PC-9 (cell line): ENCODE data around the gene RFLNA. TPM values are rescaled to one million over a fixed set of nuclear protein-coding genes. Genes with fewer than 3 reads are reported as not detected.

Source experiments
- BruUV-seq: library from RNA; stranded (reverse); fragments of 400-500 nt; replicated peaks from 2 replicates; lab custom pipeline; 2021; lab: Mats Ljungman, UMichigan
- CTCF ChIA-PET: fragments of 300-600 bp; sonication (Branson Sonifier 250); formaldehyde crosslinking; loops from one replicate; lab custom pipeline; 2022; ENCODE audit warnings: antibody characterized with exemption; lab: Charles Lee
- POLR2A ChIA-PET: fragments of 300-600 bp; sonication (Branson Sonifier 250); formaldehyde crosslinking; loops from one replicate; lab custom pipeline; 2022; ENCODE audit warnings: antibody characterized with exemption; ENCODE audit not compliant: unreplicated experiment; lab: Charles Lee
- DNase-seq, 2 experiments: peaks; one replicate each; pipeline versions ENCODE4 v3.0.0 to v3.0.0-alpha.2; 2015 to 2022; ENCODE audit warnings: mixed read lengths in 1 of 2
- H2AFZ ChIP-seq: fragments of 200-600 bp; sonication (generic); 2 replicates; pipeline ENCODE4 v1.8.1; 2017; ENCODE audit warnings: antibody characterized with exemption
- H3F3A ChIP-seq: fragments of 200-600 bp; sonication (generic); 2 replicates; pipeline ENCODE4 v1.8.1; 2017; ENCODE audit warnings: antibody characterized with exemption, mild to moderate bottlenecking, low read depth; ENCODE audit not compliant: insufficient read depth
- H3K27ac ChIP-seq: fragments of 200-600 bp; sonication (generic); 2 replicates; pipeline ENCODE4 v1.6.1; 2016; ENCODE audit warnings: mixed run types
- H3K27me3 ChIP-seq: fragments of 200-600 bp; sonication (generic); 2 replicates; pipeline ENCODE4 v1.6.1; 2016; ENCODE audit warnings: low read depth, mixed run types; ENCODE audit not compliant: insufficient read depth
- H3K36me3 ChIP-seq: fragments of 200-600 bp; sonication (generic); 2 replicates; pipeline ENCODE4 v1.6.1; 2016; ENCODE audit warnings: low read depth, mixed run types
- H3K4me1 ChIP-seq: fragments of 200-600 bp; sonication (generic); replicated peaks from 2 replicates; pipeline ENCODE4 v1.6.1; 2016; ENCODE audit warnings: mixed run types; ENCODE audit not compliant: insufficient read depth
- H3K4me2 ChIP-seq: fragments of 200-600 bp; sonication (generic); 2 replicates; pipeline ENCODE4 v1.6.1; 2017; ENCODE audit warnings: mixed run types
- H3K4me3 ChIP-seq: fragments of 200-600 bp; sonication (generic); 2 replicates; pipeline ENCODE4 v1.6.1; 2016; ENCODE audit warnings: mixed run types
- H3K79me2 ChIP-seq: fragments of 200-600 bp; sonication (generic); 2 replicates; pipeline ENCODE4 v1.6.1; 2017; ENCODE audit warnings: low read depth, mixed run types
- H3K9me2 ChIP-seq: fragments of 200-600 bp; sonication (generic); 2 replicates; pipeline ENCODE4 v1.8.1; 2017; ENCODE audit warnings: mild to moderate bottlenecking; ENCODE audit not compliant: insufficient read depth
- H3K9me3 ChIP-seq: fragments of 200-600 bp; sonication (generic); 2 replicates; pipeline ENCODE4 v1.8.1; 2016; ENCODE audit warnings: low read depth; ENCODE audit not compliant: insufficient read depth
- H4K20me1 ChIP-seq: fragments of 200-600 bp; sonication (generic); 2 replicates; pipeline ENCODE4 v1.8.1; 2017; ENCODE audit not compliant: insufficient read depth
- CTCF ChIP-seq: fragments of 200-600 bp; sonication (generic); conservative IDR thresholded peaks from 2 replicates; pipeline ENCODE4 v1.6.1; 2017; ENCODE audit warnings: mixed run types, antibody characterized with exemption, mild to moderate bottlenecking, moderate library complexity
- EZH2 ChIP-seq: fragments of 200-600 bp; sonication (generic); IDR thresholded peaks from 2 replicates; pipeline ENCODE4 v1.8.0; 2017; ENCODE audit warnings: antibody characterized with exemption, low read depth
- intact Hi-C: fragments of 100-400 bp; cut with micrococcal nuclease; formaldehyde crosslinking; loops from one replicate; pipeline ENCODE4 v1.10.0; 2022; ENCODE audit not compliant: unreplicated experiment
- total RNA-seq: library from RNA; stranded (reverse); gene quantifications from 2 replicates; pipeline ENCODE4 v1.2.3, GENCODE V29; 2021

The RFLNA gene
- total RNA-seq, 1 experiment from 2014 or later = not detected

- Histone ChIP-seq H3K4me1 (no peaks in the 10 kb centered on the region), H3K9me2 (no peaks in the 10 kb centered on the region), H3K36me3 (no peaks in the 10 kb centered on the region), H3K9me3 (no peaks in the 10 kb centered on the region), H3K79me2 (no peaks in the 10 kb centered on the region), H4K20me1 (no peaks in the 10 kb centered on the region), H3F3A (no peaks in the 10 kb centered on the region), H3K27ac (no peak overlapping the region), H3K4me3 (no peak overlapping the region), H2AFZ (no peak overlapping the region), H3K27me3 (peaks cover 92% of the 10 kb centered on the region), H3K4me2 (no peak overlapping the region)
- CTCF ChIA-PET = interaction anchor here (0.6 kb wide), 1 partner anchor 17 kb away, joined by 3 read pairs; no protein-coding TSS in a partner anchor
- BruUV-seq = no TSS peak
- POLR2A ChIA-PET = no interaction called here
- no peak for DNase-seq
- intact Hi-C loops = no loop called here
- TF ChIP-seq CTCF (no peak), EZH2 (no peak)
Observed at GRCh38 chr12:124303579-124304313, 8.9 kb downstream of the RFLNA start.

GRCh38 chr12:124304314-124304790, 9.5 kb downstream of the RFLNA start:
- H3K36me3 ChIP-seq = no peaks in the 10 kb centered on the region
- no peaks in the 10 kb centered on the region for H3F3A ChIP-seq
- ChIA-PET CTCF (no interaction called here), POLR2A (no interaction called here)
- H3K27me3 ChIP-seq = peaks cover 90% of the 10 kb centered on the region
- H3K27ac ChIP-seq = no peak overlapping the region
- H2AFZ ChIP-seq = no peak overlapping the region
- no peak for DNase-seq
- no peak overlapping the region for H3K4me2 ChIP-seq
- TF ChIP-seq CTCF = no peak
- no peak for TF ChIP-seq EZH2
- no peaks in the 10 kb centered on the region for H4K20me1 ChIP-seq
- H3K4me3 ChIP-seq = no peak overlapping the region
- BruUV-seq = no TSS peak
- no peaks in the 10 kb centered on the region for H3K9me2 ChIP-seq
- H3K9me3 ChIP-seq = no peaks in the 10 kb centered on the region
- H3K4me1 ChIP-seq = no peaks in the 10 kb centered on the region
- H3K79me2 ChIP-seq = no peaks in the 10 kb centered on the region
- intact Hi-C loops = no loop called here

GRCh38 chr12:124305136-124305535, 10.2 kb downstream of the RFLNA start:
- Histone ChIP-seq H3K4me2 (no peak overlapping the region), H3K36me3 (no peaks in the 10 kb centered on the region), H3K4me1 (no peaks in the 10 kb centered on the region), H3K9me2 (no peaks in the 10 kb centered on the region), H2AFZ (no peak overlapping the region), H3K27ac (no peak overlapping the region), H3K9me3 (no peaks in the 10 kb centered on the region), H3K27me3 (peaks cover 87% of the 10 kb centered on the region), H3K79me2 (no peaks in the 10 kb centered on the region), H4K20me1 (no peaks in the 10 kb centered on the region), H3F3A (no peaks in the 10 kb centered on the region), H3K4me3 (no peak overlapping the region)
- BruUV-seq = no TSS peak
- ChIA-PET CTCF (no interaction called here), POLR2A (no interaction called here)
- TF ChIP-seq EZH2 (no peak), CTCF (no peak)
- intact Hi-C loops = no loop called here
- no peak for DNase-seq
